Tibial nerve (tissue), 4 donors: ENCODE results near the gene RPL18.

Experiments
- CTCF ChIP-seq, 5 experiments: fragments of 200-600 bp in 3 of 5; fragments of 450-650 bp in 2 of 5; sonication (generic) in 3 of 5; IDR thresholded peaks; one replicate each; pipeline ENCODE4 v1.5.1; 2016 to 2019; ENCODE audit warnings: antibody characterized with exemption in 5 of 5, mild to moderate bottlenecking in 3 of 5, moderate library complexity in 2 of 5
- EP300 ChIP-seq, 2 donors: sonication (generic); formaldehyde crosslinking; IDR thresholded peaks; one replicate each; pipeline ENCODE4 v1.6.1; 2017; ENCODE audit warnings: antibody characterized with exemption in 2 of 2, mild to moderate bottlenecking in 1 of 2
- POLR2A ChIP-seq, 2 donors: fragments of 450-650 bp; IDR thresholded peaks; one replicate each; pipeline ENCODE4 v1.6.1; 2017; ENCODE audit warnings: antibody characterized with exemption in 2 of 2, mild to moderate bottlenecking in 2 of 2, moderate library complexity in 2 of 2

- TF ChIP-seq POLR2A (IDR thresholded peaks at IDR 0.05) (no peak), CTCF (IDR thresholded peaks at IDR 0.05) (no peak), EP300 (IDR thresholded peaks at IDR 0.05) (no peak)
Observed at GRCh38 chr19:48629297-48629598, 10.3 kb upstream of the RPL18 start.
